ENCODE data around the gene SS18L1. TPM values are rescaled to one million over a fixed set of nuclear protein-coding genes. Genes with fewer than 3 reads are reported as not detected.

SS18L1 gene
- total RNA-seq, 1 experiment from 2014 or later: 28.1 TPM

DNA sequence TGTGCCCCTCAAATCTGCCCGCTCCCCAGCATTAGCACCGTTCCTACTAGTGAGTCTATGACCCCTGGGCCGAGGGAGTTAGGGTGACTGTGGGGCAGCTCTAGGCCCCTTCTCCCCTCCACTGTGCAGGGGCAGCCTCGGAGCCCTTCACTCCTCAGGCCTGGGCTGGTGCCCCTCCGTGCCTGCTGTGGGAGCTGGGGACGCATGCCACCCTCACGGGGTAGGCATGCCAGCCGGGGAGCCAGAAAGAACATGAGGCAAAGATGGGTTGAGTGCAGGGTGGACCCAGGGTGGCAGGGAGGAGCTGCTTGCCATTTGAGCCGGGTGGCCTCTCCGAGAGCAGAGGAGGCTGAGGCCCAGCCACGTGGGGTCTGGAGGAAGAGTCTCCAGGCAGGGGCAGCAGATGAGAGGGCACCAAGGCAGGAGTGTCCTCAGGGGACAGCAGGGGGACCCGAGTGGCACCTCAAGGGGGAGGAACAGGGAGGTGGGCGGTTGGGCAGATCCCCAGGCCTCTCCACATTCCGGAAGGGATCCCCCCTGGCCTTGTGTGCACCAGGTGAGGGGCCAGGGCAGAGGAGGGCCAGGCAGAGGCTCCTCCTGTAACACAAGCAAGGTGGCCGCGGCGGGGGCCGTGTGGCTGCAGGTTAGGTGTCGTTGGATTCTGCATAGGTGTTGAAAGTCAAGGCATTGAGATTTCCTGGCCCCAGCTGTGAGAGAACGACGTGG is 39.9 kb upstream of the SS18L1 start:
- TF ChIP-seq POLR2A (IDR thresholded peaks at IDR 0.05; ENCODE audit: borderline replicate concordance, extremely low read depth, insufficient read depth, insufficient read length) (no peak), JUND (IDR thresholded peaks at IDR 0.05) (no peak), YY1 (IDR thresholded peaks at IDR 0.05; ENCODE audit: extremely low read depth, insufficient replicate concordance, low read depth, low read length) (no peak), ELF1 (IDR thresholded peaks at IDR 0.05; ENCODE audit: borderline replicate concordance, low read depth) (no peak), TCF7L2 (IDR thresholded peaks at IDR 0.05; ENCODE audit: borderline replicate concordance, extremely low read depth, insufficient read depth, insufficient read length) (no peak), SIN3A (IDR thresholded peaks at IDR 0.05; ENCODE audit: low read depth) (no peak), POLR2AphosphoS5 (IDR thresholded peaks at IDR 0.05; ENCODE audit: low read depth, low read length) (no peak), CBX3 (IDR thresholded peaks at IDR 0.05; ENCODE audit: low read depth) (no peak), SP1 (IDR thresholded peaks at IDR 0.05; ENCODE audit: low read depth) (no peak), RAD21 (IDR thresholded peaks at IDR 0.05; ENCODE audit: low read depth) (no peak), ZNF274 (IDR thresholded peaks at IDR 0.05; ENCODE audit: low read depth, low read length) (no peak)
- TF ChIP-seq, protein P1, sequence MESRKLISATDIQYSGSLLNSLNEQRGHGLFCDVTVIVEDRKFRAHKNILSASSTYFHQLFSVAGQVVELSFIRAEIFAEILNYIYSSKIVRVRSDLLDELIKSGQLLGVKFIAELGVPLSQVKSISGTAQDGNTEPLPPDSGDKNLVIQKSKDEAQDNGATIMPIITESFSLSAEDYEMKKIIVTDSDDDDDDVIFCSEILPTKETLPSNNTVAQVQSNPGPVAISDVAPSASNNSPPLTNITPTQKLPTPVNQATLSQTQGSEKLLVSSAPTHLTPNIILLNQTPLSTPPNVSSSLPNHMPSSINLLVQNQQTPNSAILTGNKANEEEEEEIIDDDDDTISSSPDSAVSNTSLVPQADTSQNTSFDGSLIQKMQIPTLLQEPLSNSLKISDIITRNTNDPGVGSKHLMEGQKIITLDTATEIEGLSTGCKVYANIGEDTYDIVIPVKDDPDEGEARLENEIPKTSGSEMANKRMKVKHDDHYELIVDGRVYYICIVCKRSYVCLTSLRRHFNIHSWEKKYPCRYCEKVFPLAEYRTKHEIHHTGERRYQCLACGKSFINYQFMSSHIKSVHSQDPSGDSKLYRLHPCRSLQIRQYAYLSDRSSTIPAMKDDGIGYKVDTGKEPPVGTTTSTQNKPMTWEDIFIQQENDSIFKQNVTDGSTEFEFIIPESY (IDR thresholded peaks at IDR 0.05; ENCODE audit: extremely low read depth, insufficient replicate concordance, low read length): no peak
- TF ChIP-seq, protein P2, sequence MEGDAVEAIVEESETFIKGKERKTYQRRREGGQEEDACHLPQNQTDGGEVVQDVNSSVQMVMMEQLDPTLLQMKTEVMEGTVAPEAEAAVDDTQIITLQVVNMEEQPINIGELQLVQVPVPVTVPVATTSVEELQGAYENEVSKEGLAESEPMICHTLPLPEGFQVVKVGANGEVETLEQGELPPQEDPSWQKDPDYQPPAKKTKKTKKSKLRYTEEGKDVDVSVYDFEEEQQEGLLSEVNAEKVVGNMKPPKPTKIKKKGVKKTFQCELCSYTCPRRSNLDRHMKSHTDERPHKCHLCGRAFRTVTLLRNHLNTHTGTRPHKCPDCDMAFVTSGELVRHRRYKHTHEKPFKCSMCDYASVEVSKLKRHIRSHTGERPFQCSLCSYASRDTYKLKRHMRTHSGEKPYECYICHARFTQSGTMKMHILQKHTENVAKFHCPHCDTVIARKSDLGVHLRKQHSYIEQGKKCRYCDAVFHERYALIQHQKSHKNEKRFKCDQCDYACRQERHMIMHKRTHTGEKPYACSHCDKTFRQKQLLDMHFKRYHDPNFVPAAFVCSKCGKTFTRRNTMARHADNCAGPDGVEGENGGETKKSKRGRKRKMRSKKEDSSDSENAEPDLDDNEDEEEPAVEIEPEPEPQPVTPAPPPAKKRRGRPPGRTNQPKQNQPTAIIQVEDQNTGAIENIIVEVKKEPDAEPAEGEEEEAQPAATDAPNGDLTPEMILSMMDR (IDR thresholded peaks at IDR 0.05 in 2 of 3, conservative IDR thresholded peaks at IDR 0.05 in 1 of 3; ENCODE audit: borderline replicate concordance in 1 of 3, insufficient read depth in 1 of 3, low read depth in 2 of 3, low read length in 2 of 3): no peak
- TF ChIP-seq, protein P3, sequence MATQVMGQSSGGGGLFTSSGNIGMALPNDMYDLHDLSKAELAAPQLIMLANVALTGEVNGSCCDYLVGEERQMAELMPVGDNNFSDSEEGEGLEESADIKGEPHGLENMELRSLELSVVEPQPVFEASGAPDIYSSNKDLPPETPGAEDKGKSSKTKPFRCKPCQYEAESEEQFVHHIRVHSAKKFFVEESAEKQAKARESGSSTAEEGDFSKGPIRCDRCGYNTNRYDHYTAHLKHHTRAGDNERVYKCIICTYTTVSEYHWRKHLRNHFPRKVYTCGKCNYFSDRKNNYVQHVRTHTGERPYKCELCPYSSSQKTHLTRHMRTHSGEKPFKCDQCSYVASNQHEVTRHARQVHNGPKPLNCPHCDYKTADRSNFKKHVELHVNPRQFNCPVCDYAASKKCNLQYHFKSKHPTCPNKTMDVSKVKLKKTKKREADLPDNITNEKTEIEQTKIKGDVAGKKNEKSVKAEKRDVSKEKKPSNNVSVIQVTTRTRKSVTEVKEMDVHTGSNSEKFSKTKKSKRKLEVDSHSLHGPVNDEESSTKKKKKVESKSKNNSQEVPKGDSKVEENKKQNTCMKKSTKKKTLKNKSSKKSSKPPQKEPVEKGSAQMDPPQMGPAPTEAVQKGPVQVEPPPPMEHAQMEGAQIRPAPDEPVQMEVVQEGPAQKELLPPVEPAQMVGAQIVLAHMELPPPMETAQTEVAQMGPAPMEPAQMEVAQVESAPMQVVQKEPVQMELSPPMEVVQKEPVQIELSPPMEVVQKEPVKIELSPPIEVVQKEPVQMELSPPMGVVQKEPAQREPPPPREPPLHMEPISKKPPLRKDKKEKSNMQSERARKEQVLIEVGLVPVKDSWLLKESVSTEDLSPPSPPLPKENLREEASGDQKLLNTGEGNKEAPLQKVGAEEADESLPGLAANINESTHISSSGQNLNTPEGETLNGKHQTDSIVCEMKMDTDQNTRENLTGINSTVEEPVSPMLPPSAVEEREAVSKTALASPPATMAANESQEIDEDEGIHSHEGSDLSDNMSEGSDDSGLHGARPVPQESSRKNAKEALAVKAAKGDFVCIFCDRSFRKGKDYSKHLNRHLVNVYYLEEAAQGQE (IDR thresholded peaks at IDR 0.05; ENCODE audit: low read depth): no peak
- BruUV-seq (replicated peaks): no TSS peak
- H3K27me3 ChIP-seq (ENCODE audit: insufficient read depth, low read length): no peaks in the 10 kb centered on the region

More for the DNA sequence above, 39.9 kb upstream of the SS18L1 start:
- CTCF ChIA-PET: no interaction called here
- no peak overlapping the region for H3K4me2 ChIP-seq (ENCODE audit: low read length)
- H3K9me2 ChIP-seq (ENCODE audit: insufficient read depth): no peaks in the 10 kb centered on the region
- RAD21 ChIA-PET (ENCODE audit: low non-redundant PET in 1 of 2, low total read pairs in 2 of 2, uncharacterized antibody in 2 of 2, unreplicated experiment in 2 of 2): no interaction called here
- H4K20me1 ChIP-seq (ENCODE audit: insufficient read depth): no peaks in the 10 kb centered on the region
- peaks cover 0 to 4% of the 10 kb centered on the region in 2 experiments; a peak in 1 of 4 replicates for H3K9me3 ChIP-seq (ENCODE audit: control insufficient read depth in 1 of 2, insufficient read depth in 1 of 2, low read depth in 1 of 2, low read length in 2 of 2)
- H3K79me2 ChIP-seq (ENCODE audit: insufficient read depth, low read length): no peaks in the 10 kb centered on the region
- H3K4me1 ChIP-seq (ENCODE audit: control insufficient read depth in 1 of 2, insufficient read depth in 2 of 2, low read length in 2 of 2): peaks cover 0 to 3% of the 10 kb centered on the region in 2 experiments; a peak in 2 of 4 replicates
- H3K9ac ChIP-seq (ENCODE audit: low read length): no peak overlapping the region
- no peak overlapping the region for H2AFZ ChIP-seq (ENCODE audit: low read depth, low read length, poor library complexity, severe bottlenecking)
- no peak for ATAC-seq
- DNase-seq (ENCODE audit: low read depth, low spot score): no peak
- H3K27ac ChIP-seq (ENCODE audit: low read depth, low read length): no peak overlapping the region
- H3K36me3 ChIP-seq (ENCODE audit: control insufficient read depth in 1 of 2, insufficient read depth in 2 of 2, low read length in 2 of 2): no peaks in the 10 kb centered on the region
- no peak overlapping the region for H3K4me3 ChIP-seq (replicated peaks in 1 of 2; ENCODE audit: low read depth in 1 of 2, low read length in 2 of 2)
- intact Hi-C loops (cut with micrococcal nuclease): no loop called here
- POLR2A ChIA-PET: no interaction called here

Data from HCT116 (cell line).